DND-41 (cell line): ENCODE results near the gene TTYH2.

ENCODE experiments used
- CTCF ChIP-seq: IDR thresholded peaks from 2 replicates; pipeline ENCODE4 v1.5.1; 2012; ENCODE audit warnings: borderline replicate concordance, low read length, moderate library complexity, mild to moderate bottlenecking; ENCODE audit not compliant: poor library complexity, severe bottlenecking; ENCODE audit errors: extremely low read depth
- EZH2 ChIP-seq: IDR thresholded peaks from 3 replicates; pipeline ENCODE4 v1.6.1; 2012; ENCODE audit warnings: borderline replicate concordance, low read depth, mild to moderate bottlenecking, moderate library complexity, low read length, inconsistent platforms; ENCODE audit not compliant: severe bottlenecking

- TF ChIP-seq CTCF (no peak), EZH2 (no peak)
Observed at GRCh38 chr17:74201250-74201649, 12.1 kb upstream of the TTYH2 start.
